C4-2B (cell line): ENCODE data around the gene TBKBP1.

Source experiments
- CTCF ChIP-seq: fragments of 450-650 bp; conservative IDR thresholded peaks from 2 replicates; pipeline ENCODE4 v1.5.1; 2017; ENCODE audit warnings: mild to moderate bottlenecking
- ZFX ChIP-seq: fragments of 450-650 bp; IDR thresholded peaks from 2 replicates; pipeline ENCODE4 v1.6.1; 2017

GRCh38 chr17:47732399-47733046 is 38.6 kb downstream of the TBKBP1 start:
- TF ChIP-seq CTCF = no peak
- TF ChIP-seq ZFX = no peak
